ENCODE measurements around the gene PDE9A.

The PDE9A gene

DNA sequence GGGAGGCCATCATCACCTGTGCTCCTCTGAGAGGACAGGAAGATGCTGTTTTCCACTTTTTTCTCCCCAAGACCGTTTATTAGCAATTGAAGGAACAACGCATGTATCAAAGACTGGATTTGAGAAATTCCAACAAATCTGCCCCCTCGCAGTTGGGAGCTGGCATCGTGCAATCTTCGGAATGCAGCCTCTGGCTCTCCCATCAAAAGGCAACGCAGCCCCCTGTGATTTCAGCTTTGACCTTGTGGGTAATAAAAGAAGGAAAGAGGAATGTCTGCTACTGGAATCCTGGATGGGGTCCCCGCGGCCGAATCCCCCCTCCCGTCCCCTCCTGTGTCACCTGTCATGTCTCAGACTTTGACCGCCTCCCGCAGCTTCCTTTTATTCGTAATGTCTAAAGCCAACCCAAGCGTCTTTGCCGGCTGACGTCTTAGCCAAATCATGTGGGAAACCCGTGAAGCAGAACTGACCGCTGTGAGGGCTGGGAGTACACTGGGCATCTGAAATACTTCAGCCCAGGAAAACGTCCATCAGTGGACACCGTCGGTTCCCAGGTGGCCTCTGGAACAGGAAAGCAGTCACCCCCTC is 124.4 kb downstream of the PDE9A start:
- CTCF ChIA-PET: interaction anchor here (0.6 kb wide), 1 partner anchor 24 kb away, joined by 3 read pairs; no protein-coding TSS in a partner anchor
- TF ChIP-seq, protein P1, sequence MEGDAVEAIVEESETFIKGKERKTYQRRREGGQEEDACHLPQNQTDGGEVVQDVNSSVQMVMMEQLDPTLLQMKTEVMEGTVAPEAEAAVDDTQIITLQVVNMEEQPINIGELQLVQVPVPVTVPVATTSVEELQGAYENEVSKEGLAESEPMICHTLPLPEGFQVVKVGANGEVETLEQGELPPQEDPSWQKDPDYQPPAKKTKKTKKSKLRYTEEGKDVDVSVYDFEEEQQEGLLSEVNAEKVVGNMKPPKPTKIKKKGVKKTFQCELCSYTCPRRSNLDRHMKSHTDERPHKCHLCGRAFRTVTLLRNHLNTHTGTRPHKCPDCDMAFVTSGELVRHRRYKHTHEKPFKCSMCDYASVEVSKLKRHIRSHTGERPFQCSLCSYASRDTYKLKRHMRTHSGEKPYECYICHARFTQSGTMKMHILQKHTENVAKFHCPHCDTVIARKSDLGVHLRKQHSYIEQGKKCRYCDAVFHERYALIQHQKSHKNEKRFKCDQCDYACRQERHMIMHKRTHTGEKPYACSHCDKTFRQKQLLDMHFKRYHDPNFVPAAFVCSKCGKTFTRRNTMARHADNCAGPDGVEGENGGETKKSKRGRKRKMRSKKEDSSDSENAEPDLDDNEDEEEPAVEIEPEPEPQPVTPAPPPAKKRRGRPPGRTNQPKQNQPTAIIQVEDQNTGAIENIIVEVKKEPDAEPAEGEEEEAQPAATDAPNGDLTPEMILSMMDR (conservative IDR thresholded peaks at IDR 0.05; ENCODE audit: low read depth): no peak
- POLR2A ChIA-PET (ENCODE audit: low non-redundant PET): no interaction called here
- no peak for DNase-seq (ENCODE audit: low spot score)
- H3K27ac ChIP-seq: no peak overlapping the region

DNA sequence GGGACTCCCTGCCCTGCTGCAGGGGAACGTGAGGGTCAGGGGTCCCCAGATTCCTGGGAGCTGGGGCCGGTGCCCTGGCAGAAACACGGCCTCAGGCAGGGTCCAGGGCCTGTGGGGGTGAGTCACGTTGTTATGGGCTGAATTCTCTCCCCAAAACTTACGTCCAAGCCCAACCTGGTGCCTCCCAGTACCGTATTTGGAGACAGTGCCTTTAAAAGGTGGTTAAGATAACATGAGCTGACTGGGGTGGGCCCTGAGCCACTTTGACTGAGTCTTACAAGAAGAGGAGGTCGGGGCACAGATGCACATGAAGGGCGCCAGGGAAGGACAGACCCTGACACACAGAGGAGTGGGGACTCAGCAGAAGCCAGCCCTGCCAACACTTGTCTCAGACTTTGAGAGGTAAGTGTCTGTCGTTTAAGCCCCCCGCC is 126.0 kb downstream of the PDE9A start:
- ChIA-PET CTCF (no interaction called here), POLR2A (ENCODE audit: low non-redundant PET) (no interaction called here)
- no peak for DNase-seq (ENCODE audit: low spot score)
- TF ChIP-seq, protein P1 (conservative IDR thresholded peaks at IDR 0.05; ENCODE audit: low read depth): no peak
- no peak overlapping the region for H3K27ac ChIP-seq

DNA sequence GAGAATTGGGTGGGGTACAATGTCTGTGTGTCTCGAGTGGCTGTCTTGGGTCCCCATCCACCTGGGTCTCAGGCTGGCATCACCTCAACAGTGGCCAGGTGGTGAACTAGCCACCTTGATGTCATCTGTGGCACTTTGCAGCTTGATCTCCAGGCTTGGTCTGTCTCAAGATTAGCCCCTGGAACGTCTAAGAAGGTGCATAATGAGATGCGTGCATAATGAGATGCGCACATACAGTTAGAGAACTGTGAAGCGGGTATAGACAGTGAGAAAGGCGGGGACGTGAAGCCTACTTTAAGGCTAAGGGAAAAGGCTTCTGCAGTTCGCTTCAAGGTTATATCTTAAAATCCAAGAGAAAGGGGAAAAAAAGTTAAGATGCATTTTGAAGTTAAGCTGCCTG is 127.2 kb downstream of the PDE9A start:
- DNase-seq (ENCODE audit: low spot score): no peak
- CTCF ChIA-PET: interaction anchor here (0.6 to 1.4 kb wide), 2 partner anchors 13 to 42 kb away, joined by 3 read pairs; no protein-coding TSS in a partner anchor
- POLR2A ChIA-PET (ENCODE audit: low non-redundant PET): no interaction called here
- no peak overlapping the region for H3K27ac ChIP-seq
- TF ChIP-seq, protein P1 (conservative IDR thresholded peaks at IDR 0.05; ENCODE audit: low read depth): no peak

DNA sequence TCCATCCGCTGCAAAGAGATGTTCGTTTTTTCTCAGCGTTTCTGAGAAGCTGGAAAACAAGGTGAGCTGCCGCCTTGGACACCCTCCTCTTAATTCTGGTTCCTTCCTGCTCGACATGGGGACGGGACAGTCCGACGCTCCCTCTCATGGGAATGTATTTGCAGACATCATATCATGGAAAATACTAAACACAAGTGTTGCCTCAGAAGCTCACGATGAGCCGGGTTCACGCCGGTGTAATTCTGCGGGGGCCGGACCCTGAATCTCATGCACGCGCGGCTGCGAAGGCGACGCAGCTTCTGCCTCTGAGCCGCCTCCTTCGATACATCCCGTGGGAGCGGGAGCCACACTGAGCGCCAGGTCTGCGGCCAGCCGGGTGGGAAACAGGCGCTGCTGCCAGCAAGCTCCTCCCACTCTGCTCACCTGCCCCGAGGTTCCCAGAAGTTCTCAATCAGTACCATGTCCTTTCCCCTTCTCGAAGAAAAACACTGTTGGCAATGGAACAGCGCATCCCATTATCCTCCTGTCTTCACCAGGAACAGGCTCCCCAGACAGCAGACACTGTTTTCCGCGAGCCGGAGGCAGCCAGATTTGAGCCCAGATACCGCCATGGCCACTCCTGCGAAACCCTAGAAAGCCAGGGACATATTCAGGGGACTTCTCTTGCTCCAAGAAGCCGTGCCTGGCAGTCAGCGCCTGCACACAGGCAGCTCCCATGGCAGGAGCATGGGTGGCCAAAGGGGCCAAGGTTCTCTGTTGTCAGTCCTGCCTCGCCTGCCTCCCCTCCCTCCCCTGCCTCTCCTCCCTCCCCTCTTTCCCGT is 127.9 kb downstream of the PDE9A start:
- CTCF ChIA-PET: interaction anchor here (0.6 to 1.4 kb wide), 3 partner anchors 13 to 188 kb away, joined by 3 read pairs; no protein-coding TSS in a partner anchor
- TF ChIP-seq, protein P1 (conservative IDR thresholded peaks at IDR 0.05; ENCODE audit: low read depth): no peak
- no peak overlapping the region for H3K27ac ChIP-seq
- POLR2A ChIA-PET (ENCODE audit: low non-redundant PET): no interaction called here
- peak; percentile 25 for DNase-seq (ENCODE audit: low spot score)

DNA sequence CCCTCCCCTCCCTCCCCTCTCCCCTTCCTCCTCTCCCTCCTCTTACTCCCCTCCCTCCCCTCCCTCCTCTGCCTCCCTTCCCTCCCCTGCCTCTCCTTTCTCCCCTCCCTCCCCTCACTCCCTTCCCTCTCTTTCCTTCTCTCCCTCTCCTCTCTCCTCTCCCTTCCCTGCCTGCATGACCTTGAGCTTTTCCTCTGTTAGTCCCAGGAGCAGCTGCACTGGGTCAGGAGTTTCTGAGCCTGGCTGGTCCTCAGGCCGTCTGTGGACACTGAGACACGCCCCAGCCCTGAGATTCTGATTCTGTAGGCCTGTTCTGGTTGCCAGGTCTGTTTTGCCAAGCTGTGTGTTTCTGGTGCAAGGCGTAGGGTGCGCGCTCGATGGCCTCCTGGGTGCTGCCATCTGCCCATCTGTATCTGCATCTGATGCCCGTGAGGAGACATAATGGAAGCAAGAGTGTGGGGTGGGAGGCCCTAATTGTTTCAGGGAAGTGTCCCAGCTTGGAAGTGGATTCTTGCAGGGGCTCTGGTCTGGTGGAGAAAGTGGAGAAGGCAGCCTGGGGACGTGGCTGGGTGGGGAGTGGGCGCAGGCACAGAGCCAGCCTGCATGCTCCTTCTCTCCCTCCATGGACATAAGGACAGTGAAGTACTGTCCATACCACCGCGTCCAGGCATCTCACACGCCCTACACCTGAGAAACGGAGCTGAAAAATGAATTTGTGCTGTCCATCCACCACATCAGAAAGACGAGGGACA is 128.7 kb downstream of the PDE9A start:
- POLR2A ChIA-PET (ENCODE audit: low non-redundant PET): no interaction called here
- CTCF ChIA-PET: interaction anchor here (0.5 to 1.4 kb wide), 2 partner anchors 14 to 120 kb away, joined by 3 to 4 read pairs; no protein-coding TSS in a partner anchor
- no peak for DNase-seq (ENCODE audit: low spot score)
- TF ChIP-seq, protein P1 (conservative IDR thresholded peaks at IDR 0.05; ENCODE audit: low read depth): no peak
- no peak overlapping the region for H3K27ac ChIP-seq

DNA sequence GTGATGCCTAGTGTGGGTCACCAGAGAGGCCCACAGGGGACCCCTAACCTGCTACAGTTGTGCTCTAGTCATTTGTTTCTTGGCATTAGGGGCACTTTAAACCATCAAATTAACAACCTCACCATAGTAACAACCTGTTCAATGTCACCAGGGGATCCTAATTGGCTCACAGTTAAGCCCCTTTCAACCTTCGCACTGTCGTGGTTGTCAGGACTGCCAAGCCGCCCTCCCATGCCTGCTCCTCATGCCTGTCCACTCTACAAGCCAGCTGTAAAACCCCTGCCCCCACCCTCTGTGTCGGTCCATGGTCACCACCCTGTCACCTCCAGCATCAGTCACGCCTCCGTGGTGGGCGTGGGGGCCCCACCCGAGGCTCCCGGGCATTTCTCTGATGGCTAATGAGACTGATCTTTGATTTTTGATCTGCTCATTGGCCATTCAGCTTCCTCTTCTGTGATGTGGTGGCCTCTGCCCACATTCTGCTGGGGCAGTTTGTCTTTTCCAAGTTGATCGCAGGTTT is 129.4 kb downstream of the PDE9A start:
- POLR2A ChIA-PET (ENCODE audit: low non-redundant PET): no interaction called here
- TF ChIP-seq, protein P1 (conservative IDR thresholded peaks at IDR 0.05; ENCODE audit: low read depth): no peak
- DNase-seq (ENCODE audit: low spot score): no peak
- CTCF ChIA-PET: no interaction called here
- no peak overlapping the region for H3K27ac ChIP-seq
